Fibroblast of lung (primary cell): ENCODE data around the gene OXER1. TPM values are rescaled to one million over a fixed set of nuclear protein-coding genes. Genes with fewer than 3 reads are reported as not detected.

ENCODE experiments used
- DNase-seq, 2 donors: peaks; one replicate each; pipeline versions ENCODE4 v3.0.0 to v3.0.0-alpha.2; 2010; ENCODE audit warnings: low read depth in 2 of 2
- H2AFZ ChIP-seq: 2 replicates; pipeline ENCODE4 v1.5.1; 2012; ENCODE audit warnings: low read length, control low read depth, inconsistent platforms
- H3K27ac ChIP-seq: 2 replicates; pipeline ENCODE4 v1.5.1; 2011; ENCODE audit warnings: low read length, control low read depth; ENCODE audit not compliant: insufficient read depth
- H3K27me3 ChIP-seq: 2 replicates; pipeline ENCODE4 v1.5.1; 2011; ENCODE audit warnings: mild to moderate bottlenecking, low read length; ENCODE audit not compliant: control insufficient read depth, insufficient read depth
- H3K36me3 ChIP-seq: 2 replicates; pipeline ENCODE4 v1.5.1; 2011; ENCODE audit warnings: low read length; ENCODE audit not compliant: control insufficient read depth, insufficient read depth
- H3K4me1 ChIP-seq: 2 replicates; pipeline ENCODE4 v1.5.1; 2011; ENCODE audit warnings: low read length; ENCODE audit not compliant: control insufficient read depth, insufficient read depth; ENCODE audit errors: extremely low read depth
- H3K4me2 ChIP-seq: 2 replicates; pipeline ENCODE4 v1.5.1; 2011; ENCODE audit warnings: low read length, control low read depth; ENCODE audit not compliant: insufficient read depth; ENCODE audit errors: extremely low read depth
- H3K4me3 ChIP-seq, 4 experiments: fragments of 200-600 bp in 1 of 4; sonication (generic) in 1 of 4; replicated peaks in 1 of 4; 2 replicates each; pipeline ENCODE4 v1.5.1; 2011 to 2016; ENCODE audit warnings: low read length in 4 of 4, low read depth in 3 of 4, mild to moderate bottlenecking in 3 of 4, control low read depth in 2 of 4, inconsistent platforms in 1 of 4, mixed read lengths in 1 of 4; ENCODE audit not compliant: insufficient read depth in 1 of 4; ENCODE audit errors: control extremely low read depth in 1 of 4
- H3K79me2 ChIP-seq: 2 replicates; pipeline ENCODE4 v1.5.1; 2012; ENCODE audit warnings: mild to moderate bottlenecking, low read length, inconsistent platforms; ENCODE audit not compliant: control insufficient read depth, insufficient read depth
- H3K9ac ChIP-seq: 2 replicates; pipeline ENCODE4 v1.5.1; 2011; ENCODE audit warnings: mild to moderate bottlenecking, low read length, control low read depth; ENCODE audit not compliant: insufficient read depth
- H3K9me3 ChIP-seq: 2 replicates; pipeline ENCODE4 v1.5.1; 2012; ENCODE audit warnings: low read depth, low read length; ENCODE audit not compliant: control insufficient read depth, insufficient read depth
- H4K20me1 ChIP-seq: 2 replicates; pipeline ENCODE4 v1.5.1; 2011; ENCODE audit warnings: low read length; ENCODE audit not compliant: control insufficient read depth, insufficient read depth; ENCODE audit errors: extremely low read depth
- CTCF ChIP-seq, 2 donors: IDR thresholded peaks in 1 of 2; conservative IDR thresholded peaks in 1 of 2; 1 replicate in 1 of 2; 2 replicates in 1 of 2; pipeline ENCODE4 v1.5.1; 2011 to 2012; ENCODE audit warnings: low read length in 2 of 2, control low read depth in 1 of 2, inconsistent platforms in 1 of 2, low read depth in 1 of 2, mild to moderate bottlenecking in 1 of 2
- EZH2 ChIP-seq: IDR thresholded peaks from 2 replicates; pipeline ENCODE4 v1.5.1; 2012; ENCODE audit warnings: low read length, control low read depth, mild to moderate bottlenecking; ENCODE audit errors: missing control alignments
- polyA plus RNA-seq, 2 donors: library from polyadenylated mRNA; depleted of rRNA in 1 of 2; stranded (reverse) in 1 of 2; unstranded in 1 of 2; fragments of >200 nt; gene quantifications; 2 replicates each; pipeline ENCODE4 v1.2.1, GENCODE V29; 2011 to 2012; ENCODE audit warnings: missing spikeins in 1 of 2
- total RNA-seq: library from RNA; depleted of rRNA; stranded (reverse); fragments of >200 nt; gene quantifications from 2 replicates; pipeline ENCODE4 v1.2.1, GENCODE V29; 2014

The OXER1 gene
- total and polyA plus RNA-seq, 2 donors (not counting 1 experiment from before 2014, with no cell fraction given): 0.17 TPM; not detected in 1

DNA sequence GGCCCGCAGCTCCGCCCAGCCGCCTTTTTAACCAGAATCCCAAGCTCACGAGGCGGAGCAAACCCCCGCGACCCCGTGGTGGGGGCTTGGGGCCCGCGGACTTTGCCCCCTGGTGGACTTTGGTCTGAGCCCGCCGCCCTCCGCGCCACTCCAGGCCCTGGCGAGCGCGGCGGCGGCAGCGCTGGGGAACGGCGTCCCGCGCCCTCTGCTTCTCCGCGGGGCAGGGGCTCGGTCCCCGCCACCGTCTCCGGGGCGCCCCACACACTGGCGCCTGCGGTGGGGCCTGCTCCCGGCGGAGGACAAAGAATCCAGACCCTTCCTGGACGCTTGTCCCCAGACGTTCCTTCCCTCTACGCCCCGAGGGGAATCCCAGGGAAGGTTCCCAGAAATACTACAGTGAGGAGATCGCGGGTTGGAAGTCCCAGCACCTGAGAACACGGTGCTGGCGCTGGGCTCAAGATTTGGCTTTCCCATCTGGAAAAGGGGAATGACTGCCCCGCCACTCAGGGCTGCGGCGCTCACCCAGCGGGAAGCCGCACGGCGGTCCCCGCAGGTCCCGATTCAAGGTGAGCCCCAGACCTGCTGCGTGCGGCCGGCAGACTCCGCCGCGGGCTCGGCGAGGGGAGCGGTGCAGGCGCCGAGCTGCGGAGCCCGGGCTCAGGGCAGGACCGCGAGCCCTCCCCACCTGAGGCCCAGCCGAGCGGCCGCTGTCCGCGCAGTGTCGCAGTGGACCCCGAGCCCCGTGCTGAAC lies 28.8 kb upstream of the OXER1 start, which contains the start of gene HAAO:
Gene HAAO, minus strand, starts transcription at position 1 of the 751 bp plus-strand sequence. CDS start 47 bp downstream, outside the sequence.
- H3K9me3 ChIP-seq: no peaks in the 10 kb centered on the region
- H2AFZ ChIP-seq: peak within 1 kb of the TSS; percentile 35
- DNase-seq: no peak
- H3K4me2 ChIP-seq: peak within 1 kb of the TSS; percentile 59
- peaks cover 16% of the 10 kb centered on the region for H3K27me3 ChIP-seq
- TF ChIP-seq EZH2 (peak; percentile 92), CTCF (conservative IDR thresholded peaks at IDR 0.05 in 1 of 2, IDR thresholded peaks at IDR 0.05 in 1 of 2; ENCODE audit: low read depth in 1 of 2, low read length in 2 of 2) (peak in 1 of 2 donors; percentile 5)
- H4K20me1 ChIP-seq: no peaks in the 10 kb centered on the region
- H3K4me3 ChIP-seq: peak within 1 kb of the TSS; percentile 21 to 51 (median 40)
- no peaks in the 10 kb centered on the region for H3K79me2 ChIP-seq
- H3K36me3 ChIP-seq: no peaks in the 10 kb centered on the region
- H3K4me1 ChIP-seq: no peaks in the 10 kb centered on the region
- H3K9ac ChIP-seq: no peak within 1 kb of the TSS
- no peak within 1 kb of the TSS for H3K27ac ChIP-seq

GRCh38 chr2:42792087-42792582 lies 28.2 kb upstream of the OXER1 start:
- H3K4me2 ChIP-seq: peak overlapping the region; percentile 59
- H3K4me3 ChIP-seq: peak overlapping the region; percentile 21 to 51 (median 40)
- DNase-seq: no peak
- no peaks in the 10 kb centered on the region for H3K9me3 ChIP-seq
- peaks cover 16% of the 10 kb centered on the region for H3K27me3 ChIP-seq
- no peak overlapping the region for H3K27ac ChIP-seq
- no peaks in the 10 kb centered on the region for H3K36me3 ChIP-seq
- no peaks in the 10 kb centered on the region for H3K79me2 ChIP-seq
- H3K9ac ChIP-seq: no peak overlapping the region
- H3K4me1 ChIP-seq: no peaks in the 10 kb centered on the region
- H4K20me1 ChIP-seq: no peaks in the 10 kb centered on the region
- no peak overlapping the region for H2AFZ ChIP-seq
- no peak for TF ChIP-seq CTCF (conservative IDR thresholded peaks at IDR 0.05 in 1 of 2, IDR thresholded peaks at IDR 0.05 in 1 of 2; ENCODE audit: low read depth in 1 of 2, low read length in 2 of 2)
- TF ChIP-seq EZH2: no peak

DNA sequence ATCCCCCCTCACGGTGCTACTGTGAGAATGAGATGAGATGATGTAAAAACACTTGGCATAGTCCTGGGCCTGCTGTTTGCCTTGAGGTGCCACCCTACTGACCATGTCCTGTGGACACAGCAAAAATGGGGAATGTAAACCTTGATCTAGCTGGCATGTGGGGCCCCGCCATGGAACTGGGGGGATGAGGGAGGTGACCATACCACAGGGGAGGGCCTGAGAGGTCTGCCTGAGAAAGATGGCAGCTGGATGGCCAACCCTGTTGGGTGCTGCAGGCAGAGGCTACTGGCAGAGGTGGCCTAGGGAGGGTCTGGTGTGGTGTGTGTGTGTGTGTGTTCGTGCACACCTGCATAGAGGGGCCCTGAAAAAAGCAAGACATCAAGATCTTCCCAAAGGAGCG lies 27.7 kb upstream of the OXER1 start:
- H3K27me3 ChIP-seq: peaks cover 16% of the 10 kb centered on the region
- TF ChIP-seq EZH2 (no peak), CTCF (conservative IDR thresholded peaks at IDR 0.05 in 1 of 2, IDR thresholded peaks at IDR 0.05 in 1 of 2; ENCODE audit: low read depth in 1 of 2, low read length in 2 of 2) (no peak)
- H3K4me1 ChIP-seq: no peaks in the 10 kb centered on the region
- no peak overlapping the region for H2AFZ ChIP-seq
- H3K9me3 ChIP-seq: no peaks in the 10 kb centered on the region
- H3K27ac ChIP-seq: no peak overlapping the region
- H3K9ac ChIP-seq: no peak overlapping the region
- H4K20me1 ChIP-seq: no peaks in the 10 kb centered on the region
- no peak for DNase-seq
- H3K36me3 ChIP-seq: no peaks in the 10 kb centered on the region
- no peak overlapping the region for H3K4me2 ChIP-seq
- H3K4me3 ChIP-seq: no peak overlapping the region
- no peaks in the 10 kb centered on the region for H3K79me2 ChIP-seq
